ENCODE results near the gene KIF5A.

KIF5A gene

GRCh38 chr12:57602544-57602943 lies 52.7 kb downstream of the KIF5A start:
- no peak for TF ChIP-seq MAX (IDR thresholded peaks at IDR 0.05; ENCODE audit: low read depth, low read length)
- TF ChIP-seq POLR2A (IDR thresholded peaks at IDR 0.05; ENCODE audit: extremely low read depth, insufficient read length), result no peak
- TF ChIP-seq MYC (IDR thresholded peaks at IDR 0.05; ENCODE audit: low read depth, low read length), result no peak
- TF ChIP-seq CTCF (IDR thresholded peaks at IDR 0.05; ENCODE audit: low read depth, low read length), result no peak
- H3K4me3 ChIP-seq (ENCODE audit: low read depth, low read length), result no peak overlapping the region
- no peak for DNase-seq (ENCODE audit: low read depth)

GRCh38 chr12:57603324-57603723 lies 53.5 kb downstream of the KIF5A start:
- TF ChIP-seq CTCF (IDR thresholded peaks at IDR 0.05; ENCODE audit: low read depth, low read length) (no peak), MAX (IDR thresholded peaks at IDR 0.05; ENCODE audit: low read depth, low read length) (no peak), POLR2A (IDR thresholded peaks at IDR 0.05; ENCODE audit: extremely low read depth, insufficient read length) (no peak), MYC (IDR thresholded peaks at IDR 0.05; ENCODE audit: low read depth, low read length) (no peak)
- no peak overlapping the region for H3K4me3 ChIP-seq (ENCODE audit: low read depth, low read length)
- DNase-seq (ENCODE audit: low read depth), result no peak

GRCh38 chr12:57603815-57604453 lies 54.1 kb downstream of the KIF5A start:
- H3K4me3 ChIP-seq (ENCODE audit: low read depth, low read length), result no peak overlapping the region
- TF ChIP-seq POLR2A (IDR thresholded peaks at IDR 0.05; ENCODE audit: extremely low read depth, insufficient read length), result no peak
- TF ChIP-seq MYC (IDR thresholded peaks at IDR 0.05; ENCODE audit: low read depth, low read length), result no peak
- TF ChIP-seq MAX (IDR thresholded peaks at IDR 0.05; ENCODE audit: low read depth, low read length), result no peak
- no peak for TF ChIP-seq CTCF (IDR thresholded peaks at IDR 0.05; ENCODE audit: low read depth, low read length)
- no peak for DNase-seq (ENCODE audit: low read depth)

- H3K4me3 ChIP-seq (ENCODE audit: low read depth, low read length), result no peak within 1 kb of the TSS
- DNase-seq (ENCODE audit: low read depth), result no peak
- TF ChIP-seq CTCF (IDR thresholded peaks at IDR 0.05; ENCODE audit: low read depth, low read length), result no peak
- no peak for TF ChIP-seq POLR2A (IDR thresholded peaks at IDR 0.05; ENCODE audit: extremely low read depth, insufficient read length)
- no peak for TF ChIP-seq MAX (IDR thresholded peaks at IDR 0.05; ENCODE audit: low read depth, low read length)
- TF ChIP-seq MYC (IDR thresholded peaks at IDR 0.05; ENCODE audit: low read depth, low read length), result no peak
These were observed 54.7 kb downstream of the KIF5A start, which contains the start of gene DTX3 for GRCh38 chr12:57604454-57604991. DTX3 (plus strand) TSS chr12:57604824; CDS start chr12:57606518, 1,694 bp downstream.

- no peak for DNase-seq (ENCODE audit: low read depth)
- no peak for TF ChIP-seq POLR2A (IDR thresholded peaks at IDR 0.05; ENCODE audit: extremely low read depth, insufficient read length)
- TF ChIP-seq MAX (IDR thresholded peaks at IDR 0.05; ENCODE audit: low read depth, low read length), result no peak
- no peak for TF ChIP-seq CTCF (IDR thresholded peaks at IDR 0.05; ENCODE audit: low read depth, low read length)
- TF ChIP-seq MYC (IDR thresholded peaks at IDR 0.05; ENCODE audit: low read depth, low read length), result no peak
- no peak overlapping the region for H3K4me3 ChIP-seq (ENCODE audit: low read depth, low read length)
These were observed 55.4 kb downstream of the KIF5A start for GRCh38 chr12:57604992-57605810.
